Inflammatory macrophage treated with lipopolysaccharide for 4 hours (primary cell): ENCODE results near the gene VWA8.
A peak's percentile ranks its signal among the peaks of the same experiment; 100 is the strongest.
"Not testable (repeated sequence)": the region's sequence is repeated elsewhere in the genome, so short reads cannot be mapped to it uniquely, and the experiment has no call there.

Experiments
- DNase-seq: peaks from one replicate; pipeline ENCODE4 v3.0.0-alpha.2; 2020

Gene VWA8

GRCh38 chr13:41680900-41681299 is 280.0 kb downstream of the VWA8 start:
- DNase-seq, result no peak

GRCh38 chr13:41678848-41679247 is 282.1 kb downstream of the VWA8 start:
- no peak for DNase-seq

- DNase-seq, result no peak
These were observed 282.7 kb downstream of the VWA8 start for GRCh38 chr13:41678249-41678648.

- DNase-seq, result no peak
These were observed 285.6 kb downstream of the VWA8 start for GRCh38 chr13:41675306-41675705.

- DNase-seq, result no peak
These were observed 286.7 kb downstream of the VWA8 start for GRCh38 chr13:41674246-41674645.

- DNase-seq, result no peak
These were observed 287.3 kb downstream of the VWA8 start for GRCh38 chr13:41673640-41674039.

GRCh38 chr13:41670873-41671443 is 290.0 kb downstream of the VWA8 start:
- no peak for DNase-seq

- peak; percentile 93 for DNase-seq
These were observed 292.7 kb downstream of the VWA8 start for GRCh38 chr13:41668130-41668757.

GRCh38 chr13:41666644-41667043 is 294.3 kb downstream of the VWA8 start:
- no peak for DNase-seq

GRCh38 chr13:41660411-41660810 is 300.5 kb downstream of the VWA8 start:
- no peak for DNase-seq

- DNase-seq, result no peak
These were observed 302.8 kb downstream of the VWA8 start for GRCh38 chr13:41658057-41658661.

- peak; percentile 45 for DNase-seq
These were observed 304.9 kb downstream of the VWA8 start for GRCh38 chr13:41655997-41656396.

- peak; percentile 91 for DNase-seq
These were observed 306.1 kb downstream of the VWA8 start for GRCh38 chr13:41654796-41655195.

GRCh38 chr13:41652735-41653361 is 308.1 kb downstream of the VWA8 start:
- DNase-seq, result peak; percentile 70

- DNase-seq, result peak; percentile 85
These were observed 309.4 kb downstream of the VWA8 start for GRCh38 chr13:41651413-41652058.

- peak; percentile 33 for DNase-seq
These were observed 310.2 kb downstream of the VWA8 start for GRCh38 chr13:41650706-41651105.

- no peak for DNase-seq
These were observed 311.2 kb downstream of the VWA8 start for GRCh38 chr13:41649659-41650058.

- DNase-seq, result no peak
These were observed 312.5 kb downstream of the VWA8 start for GRCh38 chr13:41648314-41648935.

- not testable (repeated sequence) for DNase-seq
These were observed 313.1 kb downstream of the VWA8 start for GRCh38 chr13:41647699-41648313.

- peak; percentile 93 for DNase-seq
These were observed 315.6 kb downstream of the VWA8 start for GRCh38 chr13:41645331-41645730.

- no peak for DNase-seq
These were observed 316.2 kb downstream of the VWA8 start for GRCh38 chr13:41644742-41645141.

- no peak for DNase-seq
These were observed 317.4 kb downstream of the VWA8 start for GRCh38 chr13:41643507-41643906.

- DNase-seq, result no peak
These were observed 318.9 kb downstream of the VWA8 start for GRCh38 chr13:41641961-41642360.
